ENCODE data around the gene AMFR. TPM values are rescaled to one million over a fixed set of nuclear protein-coding genes. Genes with fewer than 3 reads are reported as not detected.
A peak's percentile ranks its signal among the peaks of the same experiment; 100 is the strongest.

Gene AMFR
- total RNA-seq, 1 experiment from 2014 or later, result 122 TPM

- peak; percentile 81 for DNase-seq (ENCODE audit: low read depth, low spot score)
- in situ Hi-C loops (cut with HindIII; ENCODE audit: low pct_unique_long_range_greater_than_20kb, low sequenced_read_pairs), result no loop called here
Measured at GRCh38 chr16:56356276-56357240, 68.8 kb downstream of the AMFR start.

GRCh38 chr16:56355786-56356275 is 69.5 kb downstream of the AMFR start:
- in situ Hi-C loops (cut with HindIII; ENCODE audit: low pct_unique_long_range_greater_than_20kb, low sequenced_read_pairs), result no loop called here
- DNase-seq (ENCODE audit: low read depth, low spot score), result no peak

- in situ Hi-C loops (cut with HindIII; ENCODE audit: low pct_unique_long_range_greater_than_20kb, low sequenced_read_pairs), result no loop called here
- DNase-seq (ENCODE audit: low read depth, low spot score), result no peak
Measured at GRCh38 chr16:56355221-56355620, 70.1 kb downstream of the AMFR start.

GRCh38 chr16:56354746-56355145 is 70.6 kb downstream of the AMFR start:
- in situ Hi-C loops (cut with HindIII; ENCODE audit: low pct_unique_long_range_greater_than_20kb, low sequenced_read_pairs), result no loop called here
- DNase-seq (ENCODE audit: low read depth, low spot score), result no peak

GRCh38 chr16:56354016-56354415 is 71.3 kb downstream of the AMFR start:
- in situ Hi-C loops (cut with HindIII; ENCODE audit: low pct_unique_long_range_greater_than_20kb, low sequenced_read_pairs), result no loop called here
- no peak for DNase-seq (ENCODE audit: low read depth, low spot score)

- in situ Hi-C loops (cut with HindIII; ENCODE audit: low pct_unique_long_range_greater_than_20kb, low sequenced_read_pairs), result no loop called here
- DNase-seq (ENCODE audit: low read depth, low spot score), result no peak
Measured at GRCh38 chr16:56353054-56353921, 72.1 kb downstream of the AMFR start.

- DNase-seq (ENCODE audit: low read depth, low spot score), result no peak
- in situ Hi-C loops (cut with HindIII; ENCODE audit: low pct_unique_long_range_greater_than_20kb, low sequenced_read_pairs), result no loop called here
Measured at GRCh38 chr16:56352351-56353053, 72.8 kb downstream of the AMFR start.

- in situ Hi-C loops (cut with HindIII; ENCODE audit: low pct_unique_long_range_greater_than_20kb, low sequenced_read_pairs), result no loop called here
- no peak for DNase-seq (ENCODE audit: low read depth, low spot score)
Measured at GRCh38 chr16:56351481-56351880, 73.9 kb downstream of the AMFR start.

- no peak for DNase-seq (ENCODE audit: low read depth, low spot score)
- in situ Hi-C loops (cut with HindIII; ENCODE audit: low pct_unique_long_range_greater_than_20kb, low sequenced_read_pairs), result no loop called here
Measured at GRCh38 chr16:56350491-56351405, 74.6 kb downstream of the AMFR start.

GRCh38 chr16:56349711-56350161 is 75.6 kb downstream of the AMFR start:
- in situ Hi-C loops (cut with HindIII; ENCODE audit: low pct_unique_long_range_greater_than_20kb, low sequenced_read_pairs), result no loop called here
- no peak for DNase-seq (ENCODE audit: low read depth, low spot score)

GRCh38 chr16:56349086-56349415 is 76.3 kb downstream of the AMFR start:
- DNase-seq (ENCODE audit: low read depth, low spot score), result no peak
- in situ Hi-C loops (cut with HindIII; ENCODE audit: low pct_unique_long_range_greater_than_20kb, low sequenced_read_pairs), result no loop called here

GRCh38 chr16:56348168-56349085 is 76.9 kb downstream of the AMFR start:
- no peak for DNase-seq (ENCODE audit: low read depth, low spot score)
- in situ Hi-C loops (cut with HindIII; ENCODE audit: low pct_unique_long_range_greater_than_20kb, low sequenced_read_pairs), result no loop called here

- DNase-seq (ENCODE audit: low read depth, low spot score), result no peak
- in situ Hi-C loops (cut with HindIII; ENCODE audit: low pct_unique_long_range_greater_than_20kb, low sequenced_read_pairs), result no loop called here
Measured at GRCh38 chr16:56347670-56348069, 77.7 kb downstream of the AMFR start.

GRCh38 chr16:56347166-56347565 is 78.2 kb downstream of the AMFR start:
- no peak for DNase-seq (ENCODE audit: low read depth, low spot score)
- in situ Hi-C loops (cut with HindIII; ENCODE audit: low pct_unique_long_range_greater_than_20kb, low sequenced_read_pairs), result no loop called here

GRCh38 chr16:56346131-56346890 is 79.0 kb downstream of the AMFR start:
- DNase-seq (ENCODE audit: low read depth, low spot score), result no peak

More at GRCh38 chr16:56346131-56346890, 79.0 kb downstream of the AMFR start:
- in situ Hi-C loops (cut with HindIII; ENCODE audit: low pct_unique_long_range_greater_than_20kb, low sequenced_read_pairs), result no loop called here
